GM23338 (cell line): ENCODE measurements around the gene MEGF6.

Experiments used
- CREB1 ChIP-seq: fragments of 250-450 bp; sonication (Bioruptor Pico); IDR thresholded peaks from 2 replicates; pipeline ENCODE4 v1.5.0; 2020; ENCODE audit warnings: low read depth, mild to moderate bottlenecking, moderate library complexity
- EZH2 ChIP-seq: fragments of 200-600 bp; sonication (generic); IDR thresholded peaks from one replicate; pipeline ENCODE4 v1.8.0; 2017; ENCODE audit warnings: antibody characterized with exemption, mild to moderate bottlenecking, low read depth; ENCODE audit not compliant: unreplicated experiment
- EZH2phosphoT487 ChIP-seq: fragments of 200-600 bp; sonication (generic); IDR thresholded peaks from one replicate; pipeline ENCODE4 v1.8.1; 2018; ENCODE audit warnings: antibody characterized with exemption; ENCODE audit not compliant: unreplicated experiment
- JUNB ChIP-seq: IDR thresholded peaks from one replicate; pipeline ENCODE4 v1.6.1; 2016; ENCODE audit warnings: antibody characterized with exemption; ENCODE audit not compliant: unreplicated experiment
- TF ChIP-seq, protein P1 (sequence below), 2 experiments: fragments of 200-600 bp in 1 of 2; sonication (generic) in 1 of 2; conservative IDR thresholded peaks; 2 replicates each; pipeline versions ENCODE4 v1.5.1 to v1.6.1; 2016 to 2017; ENCODE audit warnings: antibody characterized with exemption in 2 of 2, low read depth in 2 of 2, mild to moderate bottlenecking in 2 of 2, moderate library complexity in 1 of 2

DNA sequence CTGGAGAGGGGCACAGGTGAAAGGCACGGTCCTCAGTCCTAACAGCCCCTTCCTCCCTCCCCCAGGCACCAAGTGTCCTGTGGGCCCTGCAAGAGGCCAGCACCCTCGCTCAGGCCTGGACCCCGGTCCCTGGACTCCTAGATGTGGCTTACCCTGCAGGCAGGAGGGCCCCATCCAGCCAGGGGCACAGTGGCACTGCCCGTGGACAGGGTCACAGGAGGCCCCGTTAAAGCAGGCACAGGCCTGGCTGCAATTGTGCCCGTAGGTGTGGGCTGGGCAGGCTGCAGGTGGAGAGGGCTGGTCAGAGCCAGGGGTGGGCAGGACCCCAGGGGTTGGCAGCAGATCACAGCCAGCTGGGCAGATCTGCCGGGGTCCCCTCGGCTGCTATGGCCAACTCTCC is 112.3 kb downstream of the MEGF6 start:
- TF ChIP-seq, protein P1, sequence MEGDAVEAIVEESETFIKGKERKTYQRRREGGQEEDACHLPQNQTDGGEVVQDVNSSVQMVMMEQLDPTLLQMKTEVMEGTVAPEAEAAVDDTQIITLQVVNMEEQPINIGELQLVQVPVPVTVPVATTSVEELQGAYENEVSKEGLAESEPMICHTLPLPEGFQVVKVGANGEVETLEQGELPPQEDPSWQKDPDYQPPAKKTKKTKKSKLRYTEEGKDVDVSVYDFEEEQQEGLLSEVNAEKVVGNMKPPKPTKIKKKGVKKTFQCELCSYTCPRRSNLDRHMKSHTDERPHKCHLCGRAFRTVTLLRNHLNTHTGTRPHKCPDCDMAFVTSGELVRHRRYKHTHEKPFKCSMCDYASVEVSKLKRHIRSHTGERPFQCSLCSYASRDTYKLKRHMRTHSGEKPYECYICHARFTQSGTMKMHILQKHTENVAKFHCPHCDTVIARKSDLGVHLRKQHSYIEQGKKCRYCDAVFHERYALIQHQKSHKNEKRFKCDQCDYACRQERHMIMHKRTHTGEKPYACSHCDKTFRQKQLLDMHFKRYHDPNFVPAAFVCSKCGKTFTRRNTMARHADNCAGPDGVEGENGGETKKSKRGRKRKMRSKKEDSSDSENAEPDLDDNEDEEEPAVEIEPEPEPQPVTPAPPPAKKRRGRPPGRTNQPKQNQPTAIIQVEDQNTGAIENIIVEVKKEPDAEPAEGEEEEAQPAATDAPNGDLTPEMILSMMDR (conservative IDR thresholded peaks at IDR 0.05; ENCODE audit: low read depth in 2 of 2), result no peak
- TF ChIP-seq JUNB (no peak), EZH2phosphoT487 (no peak), EZH2 (no peak), CREB1 (CRISPR knock-in tag) (no peak)
